OCI-LY7 (cell line): ENCODE data around the gene USB1. TPM values are rescaled to one million over a fixed set of nuclear protein-coding genes. Genes with fewer than 3 reads are reported as not detected.

Experiments used
- BruUV-seq: library from RNA; stranded (reverse); fragments of 400-500 nt; replicated peaks from 2 replicates; lab custom pipeline; 2021; lab: Mats Ljungman, UMichigan
- CTCF ChIA-PET: fragments of 300-600 bp; sonication (Branson Sonifier 250); formaldehyde crosslinking; loops from one replicate; lab custom pipeline; 2022; ENCODE audit warnings: antibody characterized with exemption; ENCODE audit not compliant: unreplicated experiment; lab: Charles Lee
- POLR2A ChIA-PET: fragments of 300-600 bp; sonication (Branson Sonifier 250); formaldehyde crosslinking; loops from one replicate; lab custom pipeline; 2022; ENCODE audit warnings: antibody characterized with exemption; lab: Charles Lee
- DNase-seq: peaks from one replicate; pipeline ENCODE4 v3.0.0-alpha.2; 2015; ENCODE audit warnings: low spot score
- H2AFZ ChIP-seq: fragments of 200-600 bp; sonication (generic), shearing (Covaris generic); 2 replicates; pipeline ENCODE4 v1.6.1; 2014; ENCODE audit warnings: mild to moderate bottlenecking, antibody characterized with exemption, low read length, moderate library complexity
- H3K27ac ChIP-seq: fragments of 200-600 bp; sonication (generic); 2 replicates; pipeline ENCODE4 v1.5.1; 2014; ENCODE audit warnings: mixed run types, low read depth, mild to moderate bottlenecking, moderate library complexity, low read length, inconsistent platforms; ENCODE audit not compliant: poor library complexity, severe bottlenecking
- H3K36me3 ChIP-seq: fragments of 200-600 bp; sonication (generic); 2 replicates; pipeline ENCODE4 v1.6.1; 2014; ENCODE audit warnings: mild to moderate bottlenecking, antibody characterized with exemption, low read length, moderate library complexity, mixed read lengths; ENCODE audit not compliant: insufficient read depth
- H3K4me1 ChIP-seq: fragments of 200-600 bp; sonication (generic); 2 replicates; pipeline ENCODE4 v1.5.1; 2014; ENCODE audit warnings: mild to moderate bottlenecking, low read length; ENCODE audit not compliant: insufficient read depth, poor library complexity, severe bottlenecking
- H3K4me2 ChIP-seq: fragments of 200-600 bp; sonication (generic); 2 replicates; pipeline ENCODE4 v1.6.1; 2014; ENCODE audit warnings: mild to moderate bottlenecking, low read length
- H3K4me3 ChIP-seq: fragments of 200-600 bp; sonication (generic); 2 replicates; pipeline ENCODE4 v1.5.1; 2014; ENCODE audit warnings: mild to moderate bottlenecking, low read depth, low read length; ENCODE audit not compliant: poor library complexity, severe bottlenecking
- H3K79me2 ChIP-seq: fragments of 200-600 bp; sonication (generic); 2 replicates; pipeline ENCODE4 v1.6.1; 2016; ENCODE audit warnings: low read depth, mild to moderate bottlenecking, low read length, moderate library complexity, mixed read lengths; ENCODE audit not compliant: insufficient read depth
- H3K9me2 ChIP-seq: fragments of 200-600 bp; sonication (generic); 2 replicates; pipeline ENCODE4 v1.6.1; 2016; ENCODE audit warnings: mild to moderate bottlenecking, low read length, mixed read lengths; ENCODE audit not compliant: insufficient read depth
- H3K9me3 ChIP-seq: fragments of 200-600 bp; sonication (generic); 2 replicates; pipeline ENCODE4 v1.6.1; 2014; ENCODE audit warnings: mild to moderate bottlenecking, mixed run types, low read length, mixed read lengths
- H4K20me1 ChIP-seq: fragments of 200-600 bp; sonication (generic); 2 replicates; pipeline ENCODE4 v1.6.1; 2014; ENCODE audit warnings: mild to moderate bottlenecking, antibody characterized with exemption, low read length, moderate library complexity, mixed read lengths; ENCODE audit not compliant: insufficient read depth
- CTCF ChIP-seq: fragments of 200-600 bp; sonication (generic); conservative IDR thresholded peaks from 2 replicates; pipeline ENCODE4 v1.5.1; 2014; ENCODE audit warnings: mild to moderate bottlenecking, antibody characterized with exemption, low read length, moderate library complexity, mixed read lengths
- EZH2phosphoT487 ChIP-seq: fragments of 200-600 bp; sonication (generic); IDR thresholded peaks from 2 replicates; pipeline ENCODE4 v1.6.1; 2018; ENCODE audit warnings: low read depth, borderline replicate concordance, mild to moderate bottlenecking, mixed run types, antibody characterized with exemption, low read length, moderate library complexity, mixed read lengths
- intact Hi-C: fragments of 100-400 bp; cut with micrococcal nuclease; formaldehyde crosslinking; loops from one replicate; pipeline ENCODE4 v1.10.0; 2022; ENCODE audit not compliant: unreplicated experiment
- total RNA-seq, 2 experiments: library from RNA; depleted of rRNA in 1 of 2; stranded (reverse); fragments of >200 nt in 1 of 2; shearing (Covaris generic) in 1 of 2; gene quantifications; 2 replicates each; pipeline ENCODE4 v1.2.3, GENCODE V29; 2014 to 2022

Gene USB1
- total RNA-seq, 2 experiments from 2014 or later: 12.5 to 48.3 TPM

- no peaks in the 10 kb centered on the region for H3K9me2 ChIP-seq
- peaks cover 3% of the 10 kb centered on the region for H3K4me1 ChIP-seq
- H4K20me1 ChIP-seq: no peaks in the 10 kb centered on the region
- peak; percentile 51 for DNase-seq
- H3K4me2 ChIP-seq: peak within 1 kb of the TSS; percentile 95
- H3K79me2 ChIP-seq: no peaks in the 10 kb centered on the region
- no peak for TF ChIP-seq EZH2phosphoT487
- no peak for TF ChIP-seq CTCF
- intact Hi-C loops: loop anchor here (5.0 kb wide), 1 partner anchor 172 kb away; the partner anchor contains the start of gene CSNK2A2
- CTCF ChIA-PET: interaction anchor here (0.6 kb wide), 1 partner anchor 90 kb away, joined by 4 read pairs; no protein-coding TSS in a partner anchor
- no TSS peak for BruUV-seq
- POLR2A ChIA-PET: no interaction called here
- H3K4me3 ChIP-seq: peak within 1 kb of the TSS; percentile 66
- H3K27ac ChIP-seq: no peak within 1 kb of the TSS
- peak within 1 kb of the TSS; percentile 59; the same call in 1 of the 2 replicates for H2AFZ ChIP-seq
- no peaks in the 10 kb centered on the region; the same call in 1 of the 2 replicates for H3K36me3 ChIP-seq
- no peaks in the 10 kb centered on the region for H3K9me3 ChIP-seq
Measured at GRCh38 chr16:58025351-58026138, 24.3 kb downstream of the USB1 start, which contains the start of gene MMP15. TSS of gene MMP15 (plus strand) at chr16:58025754. CDS start at chr16:58026351, 597 bp downstream.

GRCh38 chr16:58026139-58026704 lies 25.0 kb downstream of the USB1 start:
- TF ChIP-seq CTCF (no peak), EZH2phosphoT487 (no peak)
- H3K27ac ChIP-seq: no peak overlapping the region
- H3K4me2 ChIP-seq: peak overlapping the region; percentile 95
- no peaks in the 10 kb centered on the region for H3K79me2 ChIP-seq
- H3K36me3 ChIP-seq: no peaks in the 10 kb centered on the region
- H3K9me2 ChIP-seq: no peaks in the 10 kb centered on the region
- peak overlapping the region; percentile 66 for H3K4me3 ChIP-seq
- intact Hi-C loops: loop anchor here (5.0 kb wide), 1 partner anchor 171 kb away; the partner anchor contains the start of gene CSNK2A2
- DNase-seq: no peak
- no peaks in the 10 kb centered on the region for H3K9me3 ChIP-seq
- CTCF ChIA-PET: no interaction called here
- POLR2A ChIA-PET: no interaction called here
- no peaks in the 10 kb centered on the region for H3K4me1 ChIP-seq
- H2AFZ ChIP-seq: peak overlapping the region; percentile 59; the same call in 1 of the 2 replicates
- BruUV-seq: no TSS peak
- no peaks in the 10 kb centered on the region for H4K20me1 ChIP-seq
